Skeletal muscle cell (primary cell): ENCODE results near the gene MRPL11.
A peak's percentile ranks its signal among the peaks of the same experiment; 100 is the strongest.

Experiments used
- DNase-seq: peaks from one replicate; pipeline ENCODE4 v3.0.0-alpha.2; 2010; ENCODE audit warnings: low read depth
- H3K4me3 ChIP-seq: 2 replicates; pipeline ENCODE4 v1.5.1; 2011; ENCODE audit warnings: low read depth, mild to moderate bottlenecking, control low read depth, low read length, moderate library complexity

MRPL11 gene

DNA sequence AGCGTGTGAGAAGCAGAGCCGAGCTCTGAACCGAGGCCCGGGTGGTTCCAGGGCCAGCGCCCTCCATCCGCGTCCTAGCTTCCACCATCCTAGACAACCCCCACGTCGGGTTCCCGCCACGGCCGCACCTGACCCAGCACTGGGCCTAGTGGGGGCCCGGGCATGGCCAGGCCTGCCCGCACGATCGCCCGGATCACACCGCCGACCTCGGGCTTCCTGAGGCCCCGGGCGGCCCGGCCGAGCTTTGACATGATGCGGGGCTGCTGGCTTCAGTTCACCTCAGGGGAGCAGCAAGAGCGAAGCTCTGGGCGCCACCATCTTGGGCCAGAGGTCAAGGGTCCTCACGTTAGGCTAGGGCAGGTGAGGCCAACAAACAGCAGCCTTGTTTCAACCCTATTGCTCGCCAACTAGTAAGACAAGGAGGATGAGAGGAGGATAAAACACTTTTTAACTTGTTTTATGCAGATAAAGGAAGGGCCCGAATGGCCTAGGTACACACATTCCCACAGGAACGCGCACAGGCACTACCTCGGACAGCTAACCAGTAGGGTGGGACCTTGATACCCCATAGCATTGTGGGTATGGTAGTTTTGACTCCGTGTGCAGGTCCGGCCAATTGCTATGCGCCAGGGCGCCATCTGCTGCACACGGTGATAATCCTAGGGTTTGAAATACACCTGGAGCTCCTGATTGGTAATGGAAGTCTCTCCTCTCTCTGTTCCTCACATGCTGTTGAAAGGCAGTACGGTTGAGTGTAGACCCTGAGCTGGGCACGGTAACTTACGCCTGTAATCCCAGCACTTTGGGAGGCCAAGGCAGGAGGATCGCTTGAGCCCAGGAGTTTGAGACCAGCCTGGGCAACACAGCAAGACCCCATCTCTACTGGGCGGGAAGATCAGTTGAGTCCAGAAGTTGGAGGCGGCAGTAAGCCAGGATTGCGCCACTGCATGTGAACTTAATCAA, at the start of gene MRPL11:
TSS of gene MRPL11 (minus strand) at position 345 of the 963 bp plus-strand sequence. CDS start at position 251, 94 bp downstream.
- peak within 1 kb of the TSS; percentile 81 for H3K4me3 ChIP-seq
- peak; percentile 75 for DNase-seq

DNA sequence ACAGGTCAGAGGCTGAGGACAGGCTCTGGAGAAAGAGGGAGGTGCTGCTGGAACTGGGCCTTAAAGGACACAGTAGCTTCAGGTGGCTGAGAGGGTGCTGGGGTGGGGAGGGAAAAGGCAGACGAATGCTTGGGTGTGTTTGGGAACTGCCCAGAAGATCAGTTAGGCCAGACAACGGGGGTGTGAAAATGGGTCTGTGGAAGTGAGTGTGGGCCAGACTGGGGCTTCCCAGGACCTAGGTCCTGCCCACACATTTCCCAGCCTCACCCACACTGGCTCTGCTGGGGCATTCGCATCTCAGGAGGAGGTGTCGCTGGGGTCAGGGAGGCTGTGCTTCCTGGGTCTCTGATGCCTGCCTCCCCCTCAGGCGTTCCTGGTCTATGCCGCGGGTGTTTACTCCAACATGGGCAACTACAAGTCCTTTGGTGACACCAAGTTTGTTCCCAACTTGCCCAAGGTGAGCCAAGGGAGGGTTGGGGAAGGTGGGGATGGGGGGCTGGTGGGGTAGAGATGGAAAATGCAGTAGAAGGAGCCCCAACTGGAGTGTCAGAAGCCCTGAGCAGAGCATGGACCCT, 46.2 kb upstream of the MRPL11 start:
- no peak overlapping the region for H3K4me3 ChIP-seq
- no peak for DNase-seq

DNA sequence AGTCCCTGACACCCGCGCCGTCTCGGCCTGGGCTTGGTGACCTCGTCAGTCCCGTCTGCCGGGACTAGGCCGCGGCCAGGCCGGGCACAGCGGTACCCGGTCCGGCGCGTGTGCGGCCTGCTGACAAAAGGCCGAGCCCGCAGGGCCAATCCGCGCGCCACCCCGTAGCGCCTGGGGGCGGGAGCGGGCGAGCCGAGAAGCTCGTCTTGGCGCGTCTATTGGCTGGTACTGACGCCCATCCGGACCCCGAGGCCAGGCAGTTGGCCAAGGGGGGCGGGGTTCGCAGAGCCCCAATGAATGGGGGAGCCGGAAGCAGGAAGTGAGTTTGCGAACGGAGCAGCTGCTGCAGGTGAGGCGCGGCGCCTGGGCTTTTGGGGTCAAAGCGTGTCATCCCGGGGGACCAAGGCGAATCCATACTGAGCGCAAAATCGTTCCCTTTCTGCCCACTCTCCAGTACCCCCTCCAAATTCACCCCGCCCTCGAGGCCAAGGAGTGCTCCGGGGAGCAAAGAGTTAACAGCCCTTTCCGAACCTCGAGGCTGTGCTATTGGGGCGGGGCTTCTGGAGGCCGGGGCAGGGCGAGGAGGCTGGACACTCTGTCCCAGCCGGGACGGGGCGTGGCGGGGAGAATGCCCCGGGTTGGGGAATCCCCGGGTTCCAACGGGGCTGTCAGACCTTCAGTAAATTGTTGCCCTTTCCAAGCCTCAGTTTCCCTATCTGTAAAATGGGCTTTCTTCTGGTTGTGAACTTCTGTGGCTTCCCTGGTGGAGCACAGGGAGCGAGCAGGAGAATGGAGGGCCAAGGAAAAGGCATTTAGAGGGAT, 41.7 kb upstream of the MRPL11 start, which contains the start of gene DPP3:
TSS of gene DPP3 (plus strand) at position 318 of the 822 bp plus-strand sequence. CDS start 1,767 bp downstream, outside the sequence.
- peak within 1 kb of the TSS; percentile 64 for H3K4me3 ChIP-seq

DNA sequence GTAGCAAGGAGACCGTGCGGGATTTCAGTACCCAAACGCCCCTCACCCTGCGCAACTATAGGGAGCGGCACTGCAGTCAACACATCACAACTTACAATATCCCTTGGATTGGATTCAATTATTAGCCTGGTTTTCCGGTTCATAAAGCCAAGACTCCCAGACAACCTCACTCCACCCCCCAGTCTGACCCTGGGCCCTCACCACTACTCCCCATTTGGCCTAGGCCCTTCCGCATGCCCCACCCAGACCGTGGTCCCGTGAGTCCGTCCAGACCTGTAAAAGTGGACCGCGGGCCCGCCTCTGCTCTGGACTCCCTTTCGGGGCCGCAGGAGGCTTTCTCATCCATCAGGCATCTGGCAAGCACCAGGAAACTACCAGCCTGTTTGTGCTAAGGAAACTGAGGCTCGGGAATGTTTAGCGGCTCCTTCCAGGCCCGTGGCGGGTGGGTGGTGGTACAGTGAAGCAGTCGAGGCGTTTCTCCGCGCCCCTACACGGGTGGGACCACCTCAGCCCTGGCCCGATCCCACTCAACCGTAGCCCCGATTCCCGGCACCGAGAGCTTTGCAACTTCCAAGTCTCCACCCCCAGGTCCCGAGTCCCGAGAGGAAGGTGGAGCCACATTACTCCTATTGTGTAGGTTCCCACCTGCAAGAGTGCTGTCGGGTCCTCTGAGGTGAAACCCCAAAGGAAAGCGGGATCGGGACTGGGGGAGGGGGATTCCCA, 40.9 kb upstream of the MRPL11 start:
- peak overlapping the region; percentile 64 for H3K4me3 ChIP-seq
- no peak for DNase-seq

More for the DNA sequence above, 41.7 kb upstream of the MRPL11 start, which contains the start of gene DPP3:
- peak; percentile 83 for DNase-seq

DNA sequence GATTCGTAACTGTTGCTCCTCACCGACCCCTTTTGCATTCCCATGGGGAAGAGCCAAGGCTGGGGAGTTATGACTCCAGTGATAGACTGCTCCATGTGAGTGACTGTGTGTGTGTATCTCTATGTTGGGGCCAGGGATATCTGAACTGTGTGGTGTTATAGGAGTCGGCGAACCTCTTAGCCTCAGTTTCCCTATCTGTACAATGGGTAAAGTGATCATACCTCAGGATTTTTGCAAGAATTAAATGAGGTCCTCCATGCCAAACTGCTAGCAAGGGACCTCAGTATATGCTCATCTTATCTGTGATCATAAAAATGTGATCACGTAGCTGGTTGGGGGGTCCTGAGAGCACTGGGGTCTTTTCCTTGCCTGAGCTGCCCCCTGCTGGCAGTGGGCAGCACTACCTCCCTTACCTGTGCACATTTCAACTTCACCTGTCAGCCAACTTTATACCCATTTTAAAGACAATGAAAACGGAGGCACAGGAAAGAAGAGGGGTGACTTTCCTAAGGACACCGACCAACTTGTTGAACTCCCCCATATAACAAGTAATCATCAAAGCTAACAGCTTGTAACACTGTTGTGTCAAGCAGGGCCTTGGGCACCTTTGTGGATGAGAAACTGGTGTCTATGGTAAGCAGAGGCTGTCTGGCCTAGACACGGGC, 40.2 kb upstream of the MRPL11 start:
- DNase-seq, result no peak
- peak overlapping the region; percentile 64 for H3K4me3 ChIP-seq

DNA sequence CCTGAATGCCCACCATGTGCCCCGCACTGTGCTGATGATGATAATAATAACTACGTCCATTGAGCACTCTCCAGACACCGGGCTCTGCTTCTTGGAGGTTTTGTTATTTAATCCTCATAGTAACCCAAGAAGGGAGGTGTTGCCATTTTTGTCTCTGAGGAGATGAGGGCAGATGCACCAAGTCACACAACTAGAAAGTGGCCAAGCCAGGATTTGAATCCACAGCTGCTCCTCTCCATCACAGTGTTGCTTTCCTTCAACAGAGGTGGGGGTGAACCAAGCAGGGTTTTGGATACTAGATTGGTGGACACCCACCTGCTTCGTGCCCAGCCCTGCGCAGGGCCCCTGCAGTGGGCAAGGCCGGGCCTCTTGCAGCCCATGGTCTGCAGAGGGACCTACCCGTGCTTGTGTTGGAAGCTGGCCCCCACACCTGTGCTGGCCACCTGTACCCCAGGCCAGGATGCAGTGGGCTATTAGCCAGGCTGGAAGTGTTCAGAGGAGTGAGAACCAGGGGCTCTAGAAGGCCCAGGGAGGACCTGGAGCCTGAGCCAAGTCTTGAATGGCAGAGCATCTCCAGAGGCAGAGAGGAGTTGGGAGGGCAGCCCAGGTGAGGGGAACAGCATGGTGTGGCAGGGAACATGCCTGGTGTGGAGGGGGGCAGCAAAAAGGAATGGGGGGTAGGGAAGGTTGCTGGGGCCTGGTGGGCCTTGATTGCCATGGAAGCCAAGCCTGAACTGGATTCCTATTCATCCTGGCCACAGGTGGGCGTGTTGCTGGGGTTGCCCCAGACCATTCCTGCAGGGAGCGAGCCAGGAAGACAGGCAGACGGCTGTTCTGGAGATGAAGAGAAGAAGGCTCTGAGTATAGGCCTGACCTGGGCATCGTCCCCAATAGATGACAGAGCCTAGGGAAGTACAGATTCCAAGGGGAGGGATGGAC, 38.9 kb upstream of the MRPL11 start:
- H3K4me3 ChIP-seq, result no peak overlapping the region
- no peak for DNase-seq

DNA sequence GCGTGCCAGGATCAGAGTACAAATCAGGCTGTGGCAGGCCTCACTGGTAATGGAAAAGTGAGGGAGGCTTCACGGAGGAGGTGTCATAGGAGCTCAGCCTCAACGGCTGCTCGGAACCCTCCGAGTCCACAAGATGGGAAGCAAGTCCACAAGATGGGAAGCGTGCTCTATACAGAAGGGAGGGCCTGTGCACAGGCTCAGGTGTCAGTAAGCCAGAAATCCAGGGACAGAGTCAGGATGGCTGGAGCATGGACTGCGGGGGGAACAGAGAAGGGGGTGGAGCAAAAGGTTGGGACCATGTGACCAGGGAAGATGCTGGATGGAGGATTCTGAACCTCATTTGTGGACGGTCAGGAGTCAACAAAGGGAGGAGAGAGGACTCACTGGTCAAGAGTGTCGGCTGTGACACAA, 38.2 kb upstream of the MRPL11 start:
- no peak overlapping the region for H3K4me3 ChIP-seq
- DNase-seq, result no peak

DNA sequence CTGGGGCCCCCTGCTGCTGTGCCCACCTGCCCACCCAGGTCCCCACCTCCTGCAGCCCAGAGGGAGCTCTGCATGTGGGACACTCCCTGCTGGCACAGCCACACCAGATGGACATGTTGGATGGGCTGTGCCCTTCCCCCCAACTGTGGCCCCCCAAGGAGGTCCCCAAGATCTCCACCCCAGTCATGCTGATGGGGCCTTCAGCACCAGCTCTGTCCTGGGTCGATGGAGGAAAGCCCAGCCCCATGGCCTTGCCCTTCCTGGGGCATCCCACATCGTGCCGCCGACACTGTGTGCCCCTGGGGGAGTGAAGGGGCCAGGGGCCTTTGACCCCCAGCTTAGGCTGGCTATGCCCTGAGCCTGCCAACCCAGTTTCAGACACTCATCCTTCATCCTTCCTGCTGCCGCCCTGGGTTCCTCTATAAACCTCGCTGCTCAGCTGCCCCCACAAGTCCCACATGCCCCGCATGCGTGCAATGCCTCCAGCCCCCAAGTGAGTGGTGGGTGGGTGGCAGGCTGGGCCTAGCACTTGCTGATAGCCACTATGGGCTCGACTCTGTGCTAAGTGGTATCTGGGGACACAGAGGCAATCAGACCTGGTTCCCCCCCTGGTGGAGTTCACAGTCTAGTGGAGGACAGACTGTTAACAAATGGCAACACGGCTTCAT, 37.7 kb upstream of the MRPL11 start:
- DNase-seq, result no peak
- no peak overlapping the region for H3K4me3 ChIP-seq

DNA sequence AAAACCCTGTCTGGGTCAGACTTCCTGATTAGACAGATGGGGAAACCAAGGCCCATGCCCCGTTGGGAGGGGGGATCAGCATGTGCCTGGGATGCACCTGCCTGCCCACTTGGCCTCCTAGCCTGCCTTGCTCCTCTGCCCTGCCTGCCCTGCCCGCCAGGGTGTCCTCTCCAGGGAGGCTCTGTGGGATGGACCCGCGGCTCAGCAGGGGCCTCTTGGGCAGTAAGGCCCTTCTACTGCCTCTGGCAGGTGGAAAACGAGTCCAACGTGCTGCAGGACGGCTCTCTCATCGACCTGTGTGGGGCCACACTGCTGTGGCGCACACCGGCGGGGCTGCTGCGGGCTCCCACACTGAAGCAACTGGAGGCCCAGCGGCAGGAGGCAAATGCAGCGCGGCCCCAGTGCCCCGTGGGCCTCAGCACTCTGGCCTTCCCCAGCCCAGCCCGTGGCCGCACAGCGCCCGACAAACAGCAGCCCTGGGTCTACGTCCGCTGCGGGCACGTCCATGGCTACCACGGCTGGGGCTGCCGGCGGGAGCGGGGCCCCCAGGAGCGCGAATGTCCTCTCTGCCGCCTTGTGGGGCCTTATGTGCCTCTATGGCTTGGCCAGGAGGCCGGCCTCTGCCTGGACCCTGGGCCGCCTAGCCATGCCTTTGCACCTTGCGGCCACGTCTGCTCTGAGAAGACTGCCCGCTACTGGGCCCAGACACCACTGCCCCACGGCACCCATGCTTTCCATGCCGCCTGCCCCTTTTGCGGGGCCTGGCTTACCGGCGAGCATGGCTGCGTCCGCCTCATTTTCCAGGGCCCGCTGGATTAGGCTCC, 36.9 kb upstream of the MRPL11 start:
- H3K4me3 ChIP-seq, result no peak overlapping the region
- DNase-seq, result no peak

DNA sequence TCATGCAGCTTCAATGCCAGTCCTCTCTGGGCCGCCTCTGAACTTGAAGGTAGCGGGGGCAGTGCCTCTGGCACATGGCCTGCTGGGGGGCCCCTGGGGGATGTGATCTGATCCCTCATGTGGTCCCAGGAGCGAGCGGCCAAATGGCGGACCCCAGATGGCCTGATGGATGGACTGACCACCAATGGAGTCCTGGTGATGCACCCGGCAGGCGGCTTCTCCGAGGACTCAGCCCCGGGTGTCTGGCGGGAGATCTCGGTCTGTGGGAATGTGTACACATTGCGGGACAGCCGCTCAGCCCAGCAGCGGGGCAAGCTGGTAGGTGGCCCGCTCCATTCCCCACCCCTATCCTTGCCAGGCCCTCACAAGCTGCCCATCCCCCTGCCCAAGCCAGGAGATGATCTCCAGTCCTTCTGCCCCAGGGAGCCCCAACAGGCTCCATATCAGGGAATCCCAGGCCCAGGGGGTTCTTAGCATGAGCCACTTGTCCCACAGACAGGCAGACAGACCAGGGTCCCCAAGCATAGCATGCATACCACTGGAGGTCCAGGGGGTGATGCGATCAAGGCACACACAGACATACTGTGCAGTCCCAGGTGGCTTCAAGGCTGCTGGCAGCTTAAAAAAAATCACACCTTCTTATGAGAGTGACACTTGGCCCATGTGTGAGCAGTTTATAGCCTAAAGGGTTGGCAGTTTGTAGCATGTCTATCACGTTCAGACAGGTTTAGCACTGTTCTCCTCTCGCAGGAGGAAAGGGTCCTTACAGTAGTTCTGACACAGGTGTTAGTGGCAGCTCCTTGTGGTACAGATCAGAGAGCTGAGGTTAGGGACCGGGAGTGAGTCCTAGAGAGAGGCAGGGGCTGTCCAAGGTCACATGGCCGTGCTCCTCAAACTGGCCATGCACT, 35.2 kb upstream of the MRPL11 start:
- no peak for DNase-seq
- H3K4me3 ChIP-seq, result no peak overlapping the region

DNA sequence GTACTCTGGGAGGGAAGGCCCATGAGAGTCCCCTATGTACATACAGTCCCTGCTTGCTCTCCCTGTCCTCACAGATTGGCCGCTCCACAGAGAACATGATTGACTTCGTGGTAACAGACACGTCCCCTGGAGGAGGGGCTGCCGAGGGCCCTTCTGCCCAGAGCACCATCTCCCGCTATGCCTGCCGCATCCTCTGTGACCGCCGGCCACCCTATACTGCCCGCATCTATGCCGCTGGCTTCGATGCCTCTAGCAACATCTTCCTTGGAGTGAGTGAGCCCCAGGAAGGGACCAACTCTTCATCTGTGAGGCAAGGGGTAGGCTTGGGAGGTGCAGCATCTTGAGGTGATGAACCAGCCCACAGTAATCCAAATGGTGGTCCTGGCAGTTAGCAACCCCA, 34.5 kb upstream of the MRPL11 start:
- DNase-seq, result no peak
- no peak overlapping the region for H3K4me3 ChIP-seq

DNA sequence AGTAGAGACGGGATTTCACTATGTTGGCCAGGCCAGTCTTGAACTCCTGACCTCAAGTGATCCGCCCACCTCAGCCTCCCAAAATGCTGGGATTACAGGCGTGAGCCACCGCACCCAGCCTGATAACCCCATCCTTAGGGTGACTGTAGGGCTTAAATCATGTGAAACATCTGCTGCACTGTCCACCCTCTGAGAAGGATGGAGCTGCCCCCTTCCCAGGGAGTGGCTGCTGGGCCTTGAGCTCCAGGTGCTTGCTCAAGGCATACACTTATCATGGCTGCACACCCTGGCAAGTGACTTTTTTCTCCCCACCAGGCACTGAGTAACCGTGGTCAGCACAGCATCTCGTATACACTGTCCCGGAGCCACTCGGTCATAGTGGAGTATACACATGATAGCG, 33.4 kb upstream of the MRPL11 start:
- H3K4me3 ChIP-seq, result no peak overlapping the region
- no peak for DNase-seq

DNA sequence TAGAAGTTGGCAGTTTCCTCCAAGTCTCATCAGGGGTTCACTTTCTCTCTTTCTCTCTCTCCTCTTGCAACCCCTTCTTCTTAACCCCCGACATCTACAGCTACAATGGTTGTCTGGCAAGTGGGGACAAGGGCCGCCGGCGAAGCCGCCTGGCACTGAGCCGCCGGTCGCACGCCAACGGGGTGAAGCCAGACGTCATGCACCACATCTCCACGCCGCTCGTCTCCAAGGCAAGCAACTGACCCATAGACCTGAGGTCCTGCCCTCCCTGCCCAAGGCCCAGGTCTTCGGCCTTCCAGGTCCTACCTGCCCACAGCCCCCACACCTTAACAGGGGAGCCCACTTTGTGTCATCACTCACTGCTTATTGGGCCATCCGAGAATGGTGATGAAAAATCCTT, 32.5 kb upstream of the MRPL11 start:
- no peak for DNase-seq
- H3K4me3 ChIP-seq, result no peak overlapping the region

DNA sequence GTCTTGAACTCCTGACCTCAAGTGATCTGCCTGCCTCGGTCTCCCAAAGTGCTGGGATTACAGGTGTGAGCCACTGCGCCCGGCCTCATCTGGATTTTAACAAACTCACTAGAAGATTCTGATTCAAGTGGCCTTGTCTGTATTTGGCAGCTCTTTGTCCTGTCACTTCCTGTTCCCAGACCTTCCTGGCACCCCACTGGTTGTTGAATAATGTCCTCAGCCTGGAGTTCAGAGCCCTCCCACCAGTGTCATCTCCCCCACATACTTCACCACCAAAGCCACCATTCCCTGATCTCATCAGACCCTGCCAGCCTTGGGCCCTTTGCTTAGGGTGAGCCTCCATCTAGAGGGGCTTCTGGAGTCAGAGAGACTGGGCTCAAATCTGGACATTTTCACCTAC, 31.4 kb upstream of the MRPL11 start:
- DNase-seq, result no peak
- no peak overlapping the region for H3K4me3 ChIP-seq

DNA sequence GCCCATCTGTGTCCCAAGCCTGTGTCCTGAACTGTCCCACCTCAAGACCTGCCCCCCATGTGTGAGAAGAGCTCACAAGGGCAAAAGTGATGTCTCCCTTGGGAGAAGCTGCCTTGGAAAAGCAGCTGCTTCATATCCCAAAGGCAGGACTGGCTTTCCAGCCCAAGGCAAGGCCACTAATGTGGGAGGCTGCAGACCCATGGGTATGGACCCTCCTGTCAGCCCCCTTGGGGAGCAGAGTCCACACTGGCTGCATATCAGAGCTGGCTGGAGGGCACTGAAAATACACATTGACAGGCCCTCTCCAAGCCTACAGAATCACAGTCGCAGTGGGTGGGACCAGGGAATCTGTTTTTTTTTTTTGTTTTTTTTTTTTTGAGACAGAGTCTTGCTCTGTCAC, 30.8 kb upstream of the MRPL11 start:
- no peak for DNase-seq

More for the DNA sequence above, 30.8 kb upstream of the MRPL11 start:
- no peak overlapping the region for H3K4me3 ChIP-seq
